NCI-H1417 (cell line): ENCODE data around the gene RERE.
A peak's percentile ranks its signal among the peaks of the same experiment; 100 is the strongest.

Source experiments
- DNase-seq, 3 experiments: peaks; one replicate each; lab custom pipeline; 2025; lab: John Stamatoyannopoulos, UW

The RERE gene

GRCh38 chr1:8333246-8333987 is 484.0 kb downstream of the RERE start:
- DNase-seq = no peak

GRCh38 chr1:8332806-8333205 is 484.6 kb downstream of the RERE start:
- no peak for DNase-seq

GRCh38 chr1:8330271-8331125 is 486.9 kb downstream of the RERE start:
- peak in 1 of 3 experiments; percentile 7 for DNase-seq

- DNase-seq = no peak
Observed at GRCh38 chr1:8329858-8330257, 487.6 kb downstream of the RERE start.

- no peak for DNase-seq
Observed at GRCh38 chr1:8329439-8329838, 488.0 kb downstream of the RERE start.

- no peak for DNase-seq
Observed at GRCh38 chr1:8328271-8328670, 489.2 kb downstream of the RERE start.

- no peak for DNase-seq
Observed at GRCh38 chr1:8326265-8326664, 491.2 kb downstream of the RERE start.

GRCh38 chr1:8325771-8326170 is 491.7 kb downstream of the RERE start:
- DNase-seq = no peak

- no peak for DNase-seq
Observed at GRCh38 chr1:8324176-8324810, 493.1 kb downstream of the RERE start.

- DNase-seq = no peak
Observed at GRCh38 chr1:8323706-8324105, 493.7 kb downstream of the RERE start.

- DNase-seq = no peak
Observed at GRCh38 chr1:8321612-8322011, 495.8 kb downstream of the RERE start.

GRCh38 chr1:8318436-8318835 is 499.0 kb downstream of the RERE start:
- DNase-seq = peak in 2 of 3 experiments; percentile 69 to 75

GRCh38 chr1:8317647-8318381 is 499.6 kb downstream of the RERE start, which contains the start of gene SLC45A1:
TSS of gene SLC45A1 (plus strand) at chr1:8318114. CDS start at chr1:8324330, 6,216 bp downstream.
- DNase-seq = peak; percentile 53 to 78 (median 75)

- no peak for DNase-seq
Observed at GRCh38 chr1:8315573-8316475, 501.6 kb downstream of the RERE start.

GRCh38 chr1:8314346-8315280 is 502.8 kb downstream of the RERE start:
- DNase-seq = peak; percentile 60 to 86 (median 62)

- no peak for DNase-seq
Observed at GRCh38 chr1:8313231-8313630, 504.2 kb downstream of the RERE start.

- DNase-seq = peak in 2 of 3 experiments; percentile 12 to 35
Observed at GRCh38 chr1:8312235-8313218, 504.9 kb downstream of the RERE start.

GRCh38 chr1:8311068-8311718 is 506.2 kb downstream of the RERE start:
- DNase-seq = no peak
